GM20000 (cell line): ENCODE results near the gene SLITRK2.

Source experiments
- DNase-seq: peaks from one replicate; pipeline ENCODE4 v3.0.0; 2012; ENCODE audit warnings: low spot score
- CTCF ChIP-seq: IDR thresholded peaks from 2 replicates; pipeline ENCODE4 v1.5.1; 2012; ENCODE audit warnings: mild to moderate bottlenecking, control low read depth; ENCODE audit errors: extremely low read depth, missing control alignments

Gene SLITRK2

GRCh38 chrX:145856181-145856580 lies 38.6 kb downstream of the SLITRK2 start:
- TF ChIP-seq CTCF = no peak
- no peak for DNase-seq

- no peak for TF ChIP-seq CTCF
- no peak for DNase-seq
Observed at GRCh38 chrX:145861818-145862217, 44.2 kb downstream of the SLITRK2 start.

GRCh38 chrX:145865082-145865481 lies 47.5 kb downstream of the SLITRK2 start:
- DNase-seq = no peak
- TF ChIP-seq CTCF = no peak
